GM23338 (cell line): ENCODE data around the gene CDH23. TPM values are rescaled to one million over a fixed set of nuclear protein-coding genes. Genes with fewer than 3 reads are reported as not detected.

Experiments
- ATAC-seq: fragments of 200-7000 bp; cut with Tn5 transposase; 3 replicates; pipeline ENCODE4 v1.9.1; 2020
- DNase-seq: peaks from one replicate; pipeline ENCODE4 v3.0.0-alpha.2; 2015; ENCODE audit warnings: low spot score
- H2AFZ ChIP-seq: fragments of 200-600 bp; sonication (generic); 2 replicates; pipeline ENCODE4 v1.8.0; 2016; ENCODE audit warnings: antibody characterized with exemption, mild to moderate bottlenecking, moderate library complexity
- H3F3A ChIP-seq: fragments of 200-600 bp; sonication (generic); replicated peaks from 2 replicates; pipeline ENCODE4 v1.8.0; 2017; ENCODE audit warnings: antibody characterized with exemption, mixed run types, low read depth
- H3K27ac ChIP-seq: fragments of 200-600 bp; sonication (generic); 2 replicates; pipeline ENCODE4 v1.6.1; 2016; ENCODE audit warnings: low read depth
- H3K27me3 ChIP-seq: fragments of 200-600 bp; sonication (generic); 2 replicates; pipeline ENCODE4 v1.8.0; 2016; ENCODE audit warnings: mild to moderate bottlenecking, mixed run types, moderate library complexity; ENCODE audit not compliant: insufficient read depth
- H3K36me3 ChIP-seq: fragments of 200-600 bp; sonication (generic); 2 replicates; pipeline ENCODE4 v1.8.0; 2016; ENCODE audit warnings: mild to moderate bottlenecking; ENCODE audit not compliant: insufficient read depth
- H3K4me1 ChIP-seq: fragments of 200-600 bp; sonication (generic); 2 replicates; pipeline ENCODE4 v1.8.0; 2016; ENCODE audit warnings: mild to moderate bottlenecking, moderate library complexity; ENCODE audit not compliant: insufficient read depth
- H3K4me2 ChIP-seq: fragments of 200-600 bp; sonication (generic); 2 replicates; pipeline ENCODE4 v1.7.1; 2017; ENCODE audit warnings: mixed run types
- H3K4me3 ChIP-seq: fragments of 200-600 bp; sonication (generic); 2 replicates; pipeline ENCODE4 v1.6.1; 2016; ENCODE audit warnings: mixed run types
- H3K79me2 ChIP-seq: fragments of 200-600 bp; sonication (generic); replicated peaks from 2 replicates; pipeline ENCODE4 v1.8.0; 2017; ENCODE audit warnings: mild to moderate bottlenecking; ENCODE audit not compliant: insufficient read depth
- H3K9me2 ChIP-seq: fragments of 200-600 bp; sonication (generic); 2 replicates; pipeline ENCODE4 v1.8.0; 2017; ENCODE audit not compliant: insufficient read depth
- H4K20me1 ChIP-seq: fragments of 200-600 bp; sonication (generic); replicated peaks from 2 replicates; pipeline ENCODE4 v1.8.0; 2017; ENCODE audit warnings: mild to moderate bottlenecking; ENCODE audit not compliant: insufficient read depth
- H3K27ac Mint-ChIP-seq: 2 replicates; pipeline ENCODE4 v1.8.0; 2020; ENCODE audit warnings: inconsistent platforms, mild to moderate bottlenecking, moderate library complexity, mixed read lengths
- H3K27me3 Mint-ChIP-seq: 3 replicates; pipeline ENCODE4 v1.8.0; 2022; ENCODE audit warnings: low read depth, mild to moderate bottlenecking, moderate library complexity, mixed read lengths, inconsistent platforms; ENCODE audit not compliant: insufficient read depth, poor library complexity
- H3K36me3 Mint-ChIP-seq: 3 replicates; pipeline ENCODE4 v1.8.0; 2021; ENCODE audit warnings: low read depth, mild to moderate bottlenecking, inconsistent platforms, moderate library complexity, mixed read lengths
- H3K4me1 Mint-ChIP-seq: 3 replicates; pipeline ENCODE4 v1.8.0; 2020; ENCODE audit warnings: mild to moderate bottlenecking, inconsistent platforms, mixed read lengths
- H3K4me3 Mint-ChIP-seq: 3 replicates; pipeline ENCODE4 v1.8.0; 2021; ENCODE audit warnings: moderate library complexity, mild to moderate bottlenecking, inconsistent platforms, mixed read lengths
- H3K9me3 Mint-ChIP-seq: 3 replicates; pipeline ENCODE4 v1.8.0; 2020; ENCODE audit warnings: moderate library complexity, mild to moderate bottlenecking, inconsistent platforms, mixed read lengths
- CREB1 ChIP-seq: fragments of 250-450 bp; sonication (Bioruptor Pico); IDR thresholded peaks from 2 replicates; pipeline ENCODE4 v1.5.0; 2020; ENCODE audit warnings: low read depth, mild to moderate bottlenecking, moderate library complexity
- ETS1 ChIP-seq: IDR thresholded peaks from 2 replicates; pipeline ENCODE4 v1.6.1; 2016; ENCODE audit warnings: antibody characterized with exemption
- EZH2 ChIP-seq: fragments of 200-600 bp; sonication (generic); IDR thresholded peaks from one replicate; pipeline ENCODE4 v1.8.0; 2017; ENCODE audit warnings: antibody characterized with exemption, mild to moderate bottlenecking, low read depth; ENCODE audit not compliant: unreplicated experiment
- EZH2phosphoT487 ChIP-seq: fragments of 200-600 bp; sonication (generic); IDR thresholded peaks from one replicate; pipeline ENCODE4 v1.8.1; 2018; ENCODE audit warnings: antibody characterized with exemption; ENCODE audit not compliant: unreplicated experiment
- JUNB ChIP-seq: IDR thresholded peaks from one replicate; pipeline ENCODE4 v1.6.1; 2016; ENCODE audit warnings: antibody characterized with exemption; ENCODE audit not compliant: unreplicated experiment
- NANOG ChIP-seq: IDR thresholded peaks from 2 replicates; pipeline ENCODE4 v1.6.1; 2016; ENCODE audit warnings: antibody characterized with exemption, borderline replicate concordance
- POLR2AphosphoS5 ChIP-seq: IDR thresholded peaks from 2 replicates; pipeline ENCODE4 v1.6.1; 2016; ENCODE audit warnings: antibody characterized with exemption, low read depth
- STAT1 ChIP-seq: IDR thresholded peaks from one replicate; pipeline ENCODE4 v1.6.1; 2016; ENCODE audit warnings: antibody characterized with exemption; ENCODE audit not compliant: unreplicated experiment
- ZNF114 ChIP-seq: fragments of 250-450 bp; sonication (Bioruptor Pico); IDR thresholded peaks from 2 replicates; pipeline ENCODE4 v1.5.0; 2020; ENCODE audit warnings: mild to moderate bottlenecking, moderate library complexity
- ZNF331 ChIP-seq: fragments of 250-450 bp; sonication (Bioruptor Pico); IDR thresholded peaks from 2 replicates; pipeline ENCODE4 v1.5.0; 2020; ENCODE audit warnings: low read depth, mild to moderate bottlenecking, moderate library complexity
- polyA plus RNA-seq: library from polyadenylated mRNA; unstranded; fragments of >200 nt; fragmentation: Nextera tagmentation; extraction: Ambion mirVana; gene quantifications from 2 replicates; pipeline ENCODE4 v1.2.1, GENCODE V29; 2016
- total RNA-seq: library from RNA; depleted of rRNA; stranded (reverse); fragments of >200 nt; shearing (Covaris generic); gene quantifications from 2 replicates; pipeline ENCODE4 v1.2.3, GENCODE V29; 2014
- TF ChIP-seq, protein P1 (sequence below): IDR thresholded peaks from one replicate; pipeline ENCODE4 v1.6.1; 2018; ENCODE audit warnings: antibody characterized with exemption; ENCODE audit not compliant: unreplicated experiment
- TF ChIP-seq, protein P2 (sequence below): fragments of 250-450 bp; sonication (Bioruptor Pico); IDR thresholded peaks from 2 replicates; pipeline ENCODE4 v1.5.0; 2020; ENCODE audit warnings: mild to moderate bottlenecking, moderate library complexity
- TF ChIP-seq, protein P3 (sequence below), 2 experiments: fragments of 200-600 bp in 1 of 2; sonication (generic) in 1 of 2; conservative IDR thresholded peaks; 2 replicates each; pipeline versions ENCODE4 v1.5.1 to v1.6.1; 2016 to 2017; ENCODE audit warnings: antibody characterized with exemption in 2 of 2, low read depth in 2 of 2, mild to moderate bottlenecking in 2 of 2, moderate library complexity in 1 of 2

Gene CDH23
- total and polyA plus RNA-seq, 2 experiments from 2014 or later, result 0.95 to 4.3 TPM

DNA sequence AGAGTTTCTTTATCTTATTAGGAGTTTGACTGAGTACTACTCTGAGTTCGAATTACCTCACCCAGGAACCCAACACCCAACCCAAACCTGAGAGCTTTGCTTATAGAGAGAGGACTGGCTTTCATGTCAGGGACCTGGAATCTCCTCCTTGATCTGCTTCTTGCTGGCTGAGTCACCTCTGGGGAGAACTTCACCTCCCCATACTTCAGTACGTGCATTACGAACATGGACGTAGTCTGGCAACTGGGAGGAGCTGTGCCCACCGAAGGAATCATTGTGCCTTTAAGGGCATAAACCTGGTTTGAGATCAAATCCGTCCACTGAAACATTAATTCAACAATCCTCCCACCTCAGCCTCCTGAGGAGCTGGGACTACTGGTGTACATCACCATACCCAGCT, 466.5 kb downstream of the CDH23 start:
- Histone ChIP-seq H3K9me2 (no peaks in the 10 kb centered on the region), H3K4me2 (no peak overlapping the region), H4K20me1 (no peaks in the 10 kb centered on the region), H3K27me3 (no peaks in the 10 kb centered on the region), H3K4me1 (no peaks in the 10 kb centered on the region), H3F3A (no peaks in the 10 kb centered on the region), H3K36me3 (no peaks in the 10 kb centered on the region), H3K79me2 (no peaks in the 10 kb centered on the region), H3K27ac (no peak overlapping the region), H3K4me3 (no peak overlapping the region), H2AFZ (no peak overlapping the region)
- Mint-ChIP-seq H3K27ac (no peak overlapping the region), H3K36me3 (no peaks in the 10 kb centered on the region; the same call in 1 of the 3 replicates), H3K27me3 (peaks cover 4% of the 10 kb centered on the region), H3K4me1 (peaks cover 14% of the 10 kb centered on the region), H3K9me3 (peaks cover under 1% of the 10 kb centered on the region), H3K4me3 (no peak overlapping the region)
- ATAC-seq, result no peak
- no peak for TF ChIP-seq POLR2AphosphoS5
- no peak for TF ChIP-seq NANOG
- TF ChIP-seq, protein P1, sequence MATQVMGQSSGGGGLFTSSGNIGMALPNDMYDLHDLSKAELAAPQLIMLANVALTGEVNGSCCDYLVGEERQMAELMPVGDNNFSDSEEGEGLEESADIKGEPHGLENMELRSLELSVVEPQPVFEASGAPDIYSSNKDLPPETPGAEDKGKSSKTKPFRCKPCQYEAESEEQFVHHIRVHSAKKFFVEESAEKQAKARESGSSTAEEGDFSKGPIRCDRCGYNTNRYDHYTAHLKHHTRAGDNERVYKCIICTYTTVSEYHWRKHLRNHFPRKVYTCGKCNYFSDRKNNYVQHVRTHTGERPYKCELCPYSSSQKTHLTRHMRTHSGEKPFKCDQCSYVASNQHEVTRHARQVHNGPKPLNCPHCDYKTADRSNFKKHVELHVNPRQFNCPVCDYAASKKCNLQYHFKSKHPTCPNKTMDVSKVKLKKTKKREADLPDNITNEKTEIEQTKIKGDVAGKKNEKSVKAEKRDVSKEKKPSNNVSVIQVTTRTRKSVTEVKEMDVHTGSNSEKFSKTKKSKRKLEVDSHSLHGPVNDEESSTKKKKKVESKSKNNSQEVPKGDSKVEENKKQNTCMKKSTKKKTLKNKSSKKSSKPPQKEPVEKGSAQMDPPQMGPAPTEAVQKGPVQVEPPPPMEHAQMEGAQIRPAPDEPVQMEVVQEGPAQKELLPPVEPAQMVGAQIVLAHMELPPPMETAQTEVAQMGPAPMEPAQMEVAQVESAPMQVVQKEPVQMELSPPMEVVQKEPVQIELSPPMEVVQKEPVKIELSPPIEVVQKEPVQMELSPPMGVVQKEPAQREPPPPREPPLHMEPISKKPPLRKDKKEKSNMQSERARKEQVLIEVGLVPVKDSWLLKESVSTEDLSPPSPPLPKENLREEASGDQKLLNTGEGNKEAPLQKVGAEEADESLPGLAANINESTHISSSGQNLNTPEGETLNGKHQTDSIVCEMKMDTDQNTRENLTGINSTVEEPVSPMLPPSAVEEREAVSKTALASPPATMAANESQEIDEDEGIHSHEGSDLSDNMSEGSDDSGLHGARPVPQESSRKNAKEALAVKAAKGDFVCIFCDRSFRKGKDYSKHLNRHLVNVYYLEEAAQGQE, result no peak
- no peak for TF ChIP-seq STAT1
- no peak for TF ChIP-seq ZNF331 (CRISPR knock-in tag)
- no peak for TF ChIP-seq EZH2
- no peak for TF ChIP-seq CREB1
- TF ChIP-seq ZNF114 (CRISPR knock-in tag), result no peak
- TF ChIP-seq ETS1, result no peak
- TF ChIP-seq, protein P2, sequence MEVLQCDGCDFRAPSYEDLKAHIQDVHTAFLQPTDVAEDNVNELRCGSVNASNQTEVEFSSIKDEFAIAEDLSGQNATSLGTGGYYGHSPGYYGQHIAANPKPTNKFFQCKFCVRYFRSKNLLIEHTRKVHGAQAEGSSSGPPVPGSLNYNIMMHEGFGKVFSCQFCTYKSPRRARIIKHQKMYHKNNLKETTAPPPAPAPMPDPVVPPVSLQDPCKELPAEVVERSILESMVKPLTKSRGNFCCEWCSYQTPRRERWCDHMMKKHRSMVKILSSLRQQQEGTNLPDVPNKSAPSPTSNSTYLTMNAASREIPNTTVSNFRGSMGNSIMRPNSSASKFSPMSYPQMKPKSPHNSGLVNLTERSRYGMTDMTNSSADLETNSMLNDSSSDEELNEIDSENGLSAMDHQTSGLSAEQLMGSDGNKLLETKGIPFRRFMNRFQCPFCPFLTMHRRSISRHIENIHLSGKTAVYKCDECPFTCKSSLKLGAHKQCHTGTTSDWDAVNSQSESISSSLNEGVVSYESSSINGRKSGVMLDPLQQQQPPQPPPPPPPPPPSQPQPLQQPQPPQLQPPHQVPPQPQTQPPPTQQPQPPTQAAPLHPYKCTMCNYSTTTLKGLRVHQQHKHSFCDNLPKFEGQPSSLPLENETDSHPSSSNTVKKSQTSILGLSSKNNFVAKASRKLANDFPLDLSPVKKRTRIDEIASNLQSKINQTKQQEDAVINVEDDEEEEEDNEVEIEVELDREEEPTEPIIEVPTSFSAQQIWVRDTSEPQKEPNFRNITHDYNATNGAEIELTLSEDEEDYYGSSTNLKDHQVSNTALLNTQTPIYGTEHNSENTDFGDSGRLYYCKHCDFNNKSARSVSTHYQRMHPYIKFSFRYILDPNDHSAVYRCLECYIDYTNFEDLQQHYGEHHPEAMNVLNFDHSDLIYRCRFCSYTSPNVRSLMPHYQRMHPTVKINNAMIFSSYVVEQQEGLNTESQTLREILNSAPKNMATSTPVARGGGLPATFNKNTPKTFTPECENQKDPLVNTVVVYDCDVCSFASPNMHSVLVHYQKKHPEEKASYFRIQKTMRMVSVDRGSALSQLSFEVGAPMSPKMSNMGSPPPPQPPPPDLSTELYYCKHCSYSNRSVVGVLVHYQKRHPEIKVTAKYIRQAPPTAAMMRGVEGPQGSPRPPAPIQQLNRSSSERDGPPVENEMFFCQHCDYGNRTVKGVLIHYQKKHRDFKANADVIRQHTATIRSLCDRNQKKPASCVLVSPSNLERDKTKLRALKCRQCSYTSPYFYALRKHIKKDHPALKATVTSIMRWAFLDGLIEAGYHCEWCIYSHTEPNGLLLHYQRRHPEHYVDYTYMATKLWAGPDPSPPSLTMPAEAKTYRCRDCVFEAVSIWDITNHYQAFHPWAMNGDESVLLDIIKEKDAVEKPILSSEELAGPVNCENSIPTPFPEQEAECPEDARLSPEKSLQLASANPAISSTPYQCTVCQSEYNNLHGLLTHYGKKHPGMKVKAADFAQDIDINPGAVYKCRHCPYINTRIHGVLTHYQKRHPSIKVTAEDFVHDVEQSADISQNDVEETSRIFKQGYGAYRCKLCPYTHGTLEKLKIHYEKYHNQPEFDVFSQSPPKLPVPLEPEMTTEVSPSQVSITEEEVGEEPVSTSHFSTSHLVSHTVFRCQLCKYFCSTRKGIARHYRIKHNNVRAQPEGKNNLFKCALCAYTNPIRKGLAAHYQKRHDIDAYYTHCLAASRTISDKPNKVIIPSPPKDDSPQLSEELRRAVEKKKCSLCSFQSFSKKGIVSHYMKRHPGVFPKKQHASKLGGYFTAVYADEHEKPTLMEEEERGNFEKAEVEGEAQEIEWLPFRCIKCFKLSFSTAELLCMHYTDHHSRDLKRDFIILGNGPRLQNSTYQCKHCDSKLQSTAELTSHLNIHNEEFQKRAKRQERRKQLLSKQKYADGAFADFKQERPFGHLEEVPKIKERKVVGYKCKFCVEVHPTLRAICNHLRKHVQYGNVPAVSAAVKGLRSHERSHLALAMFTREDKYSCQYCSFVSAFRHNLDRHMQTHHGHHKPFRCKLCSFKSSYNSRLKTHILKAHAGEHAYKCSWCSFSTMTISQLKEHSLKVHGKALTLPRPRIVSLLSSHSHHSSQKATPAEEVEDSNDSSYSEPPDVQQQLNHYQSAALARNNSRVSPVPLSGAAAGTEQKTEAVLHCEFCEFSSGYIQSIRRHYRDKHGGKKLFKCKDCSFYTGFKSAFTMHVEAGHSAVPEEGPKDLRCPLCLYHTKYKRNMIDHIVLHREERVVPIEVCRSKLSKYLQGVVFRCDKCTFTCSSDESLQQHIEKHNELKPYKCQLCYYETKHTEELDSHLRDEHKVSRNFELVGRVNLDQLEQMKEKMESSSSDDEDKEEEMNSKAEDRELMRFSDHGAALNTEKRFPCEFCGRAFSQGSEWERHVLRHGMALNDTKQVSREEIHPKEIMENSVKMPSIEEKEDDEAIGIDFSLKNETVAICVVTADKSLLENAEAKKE (CRISPR knock-in tag), result no peak
- no peak for TF ChIP-seq EZH2phosphoT487
- TF ChIP-seq JUNB, result no peak
- TF ChIP-seq, protein P3, sequence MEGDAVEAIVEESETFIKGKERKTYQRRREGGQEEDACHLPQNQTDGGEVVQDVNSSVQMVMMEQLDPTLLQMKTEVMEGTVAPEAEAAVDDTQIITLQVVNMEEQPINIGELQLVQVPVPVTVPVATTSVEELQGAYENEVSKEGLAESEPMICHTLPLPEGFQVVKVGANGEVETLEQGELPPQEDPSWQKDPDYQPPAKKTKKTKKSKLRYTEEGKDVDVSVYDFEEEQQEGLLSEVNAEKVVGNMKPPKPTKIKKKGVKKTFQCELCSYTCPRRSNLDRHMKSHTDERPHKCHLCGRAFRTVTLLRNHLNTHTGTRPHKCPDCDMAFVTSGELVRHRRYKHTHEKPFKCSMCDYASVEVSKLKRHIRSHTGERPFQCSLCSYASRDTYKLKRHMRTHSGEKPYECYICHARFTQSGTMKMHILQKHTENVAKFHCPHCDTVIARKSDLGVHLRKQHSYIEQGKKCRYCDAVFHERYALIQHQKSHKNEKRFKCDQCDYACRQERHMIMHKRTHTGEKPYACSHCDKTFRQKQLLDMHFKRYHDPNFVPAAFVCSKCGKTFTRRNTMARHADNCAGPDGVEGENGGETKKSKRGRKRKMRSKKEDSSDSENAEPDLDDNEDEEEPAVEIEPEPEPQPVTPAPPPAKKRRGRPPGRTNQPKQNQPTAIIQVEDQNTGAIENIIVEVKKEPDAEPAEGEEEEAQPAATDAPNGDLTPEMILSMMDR (conservative IDR thresholded peaks at IDR 0.05; ENCODE audit: low read depth in 2 of 2), result no peak
- DNase-seq, result no peak
